HFFc6 (cell line): Measurements from ENCODE around the gene ARPC5. TPM values are rescaled to one million over a fixed set of nuclear protein-coding genes. Genes with fewer than 3 reads are reported as not detected.

ENCODE experiments used
- DNase-seq: peaks from one replicate; pipeline ENCODE4 v3.0.0-alpha.2; 2018
- H3K27ac Mint-ChIP-seq: 2 replicates; pipeline ENCODE4 v1.8.0; 2020; ENCODE audit warnings: mild to moderate bottlenecking, mixed read lengths
- H3K27me3 Mint-ChIP-seq: 2 replicates; pipeline ENCODE4 v1.8.0; 2021; ENCODE audit warnings: mild to moderate bottlenecking, moderate library complexity, mixed read lengths; ENCODE audit not compliant: insufficient read depth
- H3K36me3 Mint-ChIP-seq: 2 replicates; pipeline ENCODE4 v1.8.0; 2021; ENCODE audit warnings: low read depth, mixed read lengths
- H3K4me1 Mint-ChIP-seq: 2 replicates; pipeline ENCODE4 v1.8.0; 2020; ENCODE audit warnings: low read depth, mixed read lengths
- H3K4me3 Mint-ChIP-seq: 2 replicates; pipeline ENCODE4 v1.8.0; 2020; ENCODE audit warnings: mild to moderate bottlenecking, moderate library complexity, mixed read lengths
- H3K9me3 Mint-ChIP-seq: 2 replicates; pipeline ENCODE4 v1.8.0; 2020; ENCODE audit warnings: mild to moderate bottlenecking, mixed read lengths
- total RNA-seq, 6 experiments: library from RNA; stranded (reverse); fragmentation: NEBNext Ultra II Directional; extraction: Animal tissue kit (Norgen Biotek cat#: 25700); gene quantifications; 2 replicates in 1 of 6; 3 replicates in 5 of 6; pipeline ENCODE4 v1.2.3, GENCODE V29; 2021
- TF ChIP-seq, protein P1 (sequence below): fragments of 200-600 bp; sonication (generic); IDR thresholded peaks from 2 replicates; pipeline ENCODE4 v1.5.0; 2021; ENCODE audit warnings: antibody characterized with exemption, mild to moderate bottlenecking

ARPC5 gene
- total RNA-seq, 6 experiments from 2014 or later = 231 to 263 (median 249) TPM

DNA sequence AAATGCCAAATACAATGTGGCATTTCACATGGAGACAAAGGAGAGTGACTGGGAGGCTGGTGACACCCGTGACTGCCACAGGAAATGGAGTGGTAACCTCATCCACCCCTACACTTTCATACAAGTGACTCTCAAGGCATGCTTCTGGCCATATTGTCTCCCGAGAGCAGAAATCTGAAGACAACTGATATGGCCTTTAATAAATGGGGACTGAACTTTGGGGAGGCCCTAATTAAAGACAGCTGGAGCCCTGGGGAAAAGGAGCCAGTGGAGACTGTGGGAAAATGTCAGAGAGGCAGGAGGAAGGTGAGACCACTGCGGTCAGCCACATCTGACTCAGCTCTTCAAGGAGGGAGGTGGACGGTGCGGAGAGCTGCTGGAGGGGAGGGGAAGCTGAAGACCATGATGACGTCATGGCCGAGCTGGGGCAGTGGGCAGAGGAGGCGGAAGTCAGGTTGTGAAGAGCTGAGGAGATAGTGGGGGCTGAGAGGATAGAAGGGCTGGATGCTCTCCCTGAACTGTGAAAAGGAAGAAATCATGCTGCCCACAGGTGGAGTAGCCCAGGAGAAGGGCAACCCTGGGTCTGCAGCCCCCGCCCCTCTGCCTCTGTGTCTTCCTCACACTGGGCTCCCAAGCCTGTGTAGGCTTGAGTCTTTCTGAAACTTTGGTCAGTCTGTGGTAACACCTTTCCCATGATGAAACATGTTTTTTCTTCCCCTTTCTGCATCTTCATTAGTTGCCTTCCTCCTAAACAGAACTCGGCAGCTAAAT lies 31.4 kb downstream of the ARPC5 start:
- Mint-ChIP-seq H3K27ac (peak overlapping the region; percentile 64), H3K36me3 (no peaks in the 10 kb centered on the region), H3K9me3 (no peaks in the 10 kb centered on the region), H3K27me3 (no peaks in the 10 kb centered on the region; the same call in none of the 2 replicates), H3K4me1 (peaks cover 76% of the 10 kb centered on the region), H3K4me3 (peak overlapping the region; percentile 14; the same call in 1 of the 2 replicates)
- TF ChIP-seq, protein P1, sequence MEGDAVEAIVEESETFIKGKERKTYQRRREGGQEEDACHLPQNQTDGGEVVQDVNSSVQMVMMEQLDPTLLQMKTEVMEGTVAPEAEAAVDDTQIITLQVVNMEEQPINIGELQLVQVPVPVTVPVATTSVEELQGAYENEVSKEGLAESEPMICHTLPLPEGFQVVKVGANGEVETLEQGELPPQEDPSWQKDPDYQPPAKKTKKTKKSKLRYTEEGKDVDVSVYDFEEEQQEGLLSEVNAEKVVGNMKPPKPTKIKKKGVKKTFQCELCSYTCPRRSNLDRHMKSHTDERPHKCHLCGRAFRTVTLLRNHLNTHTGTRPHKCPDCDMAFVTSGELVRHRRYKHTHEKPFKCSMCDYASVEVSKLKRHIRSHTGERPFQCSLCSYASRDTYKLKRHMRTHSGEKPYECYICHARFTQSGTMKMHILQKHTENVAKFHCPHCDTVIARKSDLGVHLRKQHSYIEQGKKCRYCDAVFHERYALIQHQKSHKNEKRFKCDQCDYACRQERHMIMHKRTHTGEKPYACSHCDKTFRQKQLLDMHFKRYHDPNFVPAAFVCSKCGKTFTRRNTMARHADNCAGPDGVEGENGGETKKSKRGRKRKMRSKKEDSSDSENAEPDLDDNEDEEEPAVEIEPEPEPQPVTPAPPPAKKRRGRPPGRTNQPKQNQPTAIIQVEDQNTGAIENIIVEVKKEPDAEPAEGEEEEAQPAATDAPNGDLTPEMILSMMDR = no peak
- DNase-seq = peak; percentile 87

DNA sequence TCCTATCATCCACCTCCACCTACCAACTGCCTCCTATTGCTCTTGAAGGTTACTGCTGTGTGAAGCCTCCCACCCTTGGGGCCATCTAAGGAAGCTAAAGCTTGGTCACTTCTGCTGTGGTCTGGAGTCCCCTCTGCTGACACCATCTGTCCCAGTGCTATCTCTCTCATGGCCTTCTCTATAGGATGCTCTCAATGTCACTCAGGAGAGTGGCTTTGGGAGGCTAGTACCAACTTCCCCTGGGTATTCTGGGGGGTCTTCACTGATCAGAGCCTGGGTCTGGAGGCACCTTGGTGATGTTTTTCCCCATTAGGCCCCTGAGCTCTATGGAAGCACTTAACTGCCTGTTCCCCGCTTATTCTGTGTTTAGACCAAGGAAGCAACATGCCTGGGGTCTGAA lies 33.1 kb downstream of the ARPC5 start:
- H3K9me3 Mint-ChIP-seq = no peaks in the 10 kb centered on the region
- peak overlapping the region; percentile 33; the same call in 1 of the 2 replicates for H3K27ac Mint-ChIP-seq
- no peak overlapping the region for H3K4me3 Mint-ChIP-seq
- H3K36me3 Mint-ChIP-seq = no peaks in the 10 kb centered on the region
- TF ChIP-seq, protein P1 = no peak
- no peaks in the 10 kb centered on the region; the same call in none of the 2 replicates for H3K27me3 Mint-ChIP-seq
- peaks cover 75% of the 10 kb centered on the region for H3K4me1 Mint-ChIP-seq
- DNase-seq = no peak

DNA sequence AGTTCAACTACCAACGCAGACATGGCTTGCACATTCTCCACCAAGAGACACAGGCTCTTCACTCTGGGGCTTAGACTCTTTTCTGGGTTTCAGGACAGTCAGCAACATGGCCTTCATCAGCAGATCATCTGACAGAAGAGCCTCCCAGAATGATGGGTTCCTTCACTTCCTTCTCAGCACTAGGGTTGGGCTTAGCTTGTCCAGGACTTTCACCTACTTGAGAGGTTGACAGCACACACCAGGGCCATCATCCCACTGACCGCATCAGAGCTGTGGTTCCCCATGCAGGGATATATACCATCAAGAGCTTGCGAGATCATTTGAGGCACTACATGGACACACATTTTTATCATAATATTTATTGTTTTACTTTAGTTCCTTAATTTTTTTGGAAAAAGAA lies 34.9 kb downstream of the ARPC5 start:
- H3K4me1 Mint-ChIP-seq = peaks cover 72% of the 10 kb centered on the region
- no peak overlapping the region for H3K4me3 Mint-ChIP-seq
- DNase-seq = no peak
- H3K36me3 Mint-ChIP-seq = no peaks in the 10 kb centered on the region
- TF ChIP-seq, protein P1 = no peak
- no peaks in the 10 kb centered on the region; the same call in none of the 2 replicates for H3K27me3 Mint-ChIP-seq
- no peaks in the 10 kb centered on the region for H3K9me3 Mint-ChIP-seq
- peak overlapping the region; percentile 60 for H3K27ac Mint-ChIP-seq

DNA sequence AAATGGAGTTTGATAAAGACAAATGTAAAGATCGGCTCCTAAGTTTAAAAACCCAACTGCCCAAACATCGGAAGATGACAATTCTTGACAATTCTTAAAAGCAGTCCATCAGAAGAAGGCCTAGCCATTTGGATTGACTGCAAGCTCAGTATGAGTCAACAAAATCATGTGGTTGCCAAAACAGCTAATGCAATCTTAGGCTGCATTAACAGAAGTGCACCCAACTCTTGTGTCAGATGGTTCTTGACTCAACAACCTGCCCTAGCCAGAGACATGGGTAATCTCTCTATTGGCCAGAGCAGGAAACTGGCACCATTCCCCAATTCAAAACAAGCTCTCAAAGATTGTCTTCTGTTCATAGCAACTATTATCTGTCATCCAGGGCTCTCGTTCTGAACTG lies 35.4 kb downstream of the ARPC5 start:
- H3K4me1 Mint-ChIP-seq = peaks cover 67% of the 10 kb centered on the region
- no peaks in the 10 kb centered on the region for H3K36me3 Mint-ChIP-seq
- no peaks in the 10 kb centered on the region; the same call in none of the 2 replicates for H3K27me3 Mint-ChIP-seq
- H3K27ac Mint-ChIP-seq = peak overlapping the region; percentile 60
- TF ChIP-seq, protein P1 = no peak
- no peaks in the 10 kb centered on the region for H3K9me3 Mint-ChIP-seq
- no peak overlapping the region for H3K4me3 Mint-ChIP-seq
- DNase-seq = peak; percentile 83

DNA sequence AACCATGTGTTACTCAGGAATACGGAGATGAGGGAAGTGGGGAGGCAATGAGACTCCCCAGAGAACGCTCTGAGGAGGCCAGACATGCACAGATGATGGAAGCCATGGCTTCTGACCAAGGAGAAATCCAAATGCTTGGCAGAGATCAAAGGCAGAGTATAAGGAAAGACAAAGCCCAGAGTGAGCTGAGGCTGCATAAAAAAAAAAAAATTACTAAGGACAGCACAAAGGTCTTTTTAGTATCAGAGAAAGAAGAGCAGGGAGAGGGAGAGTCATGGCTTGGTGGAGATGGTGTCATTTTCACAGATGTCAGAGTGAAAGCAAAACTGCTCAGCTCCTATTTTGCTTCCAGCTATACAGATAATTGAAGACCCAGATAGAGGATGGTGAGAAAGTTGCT lies 37.2 kb downstream of the ARPC5 start:
- H3K27ac Mint-ChIP-seq = no peak overlapping the region; the same call in 1 of the 2 replicates
- no peak for DNase-seq

More for the DNA sequence above, 37.2 kb downstream of the ARPC5 start:
- H3K4me1 Mint-ChIP-seq = peaks cover 50% of the 10 kb centered on the region
- no peaks in the 10 kb centered on the region for H3K36me3 Mint-ChIP-seq
- no peaks in the 10 kb centered on the region for H3K9me3 Mint-ChIP-seq
- TF ChIP-seq, protein P1 = no peak
- H3K4me3 Mint-ChIP-seq = no peak overlapping the region
- H3K27me3 Mint-ChIP-seq = no peaks in the 10 kb centered on the region; the same call in none of the 2 replicates
